Activated T-helper 1 cell treated with anti-CD3 and anti-CD28 coated beads, Interleukin-12 subunit alpha, Interleukin-12 subunit beta, Interleukin-2, Interleukin-4 antibody, amounts not matched to agents 30 ng/mL and 10 ng/mL and 1 ng/mL, durations not matched to agents 14 hours and 24 hours and 36 hours (primary cell): ENCODE data around the gene GLYR1. TPM values are rescaled to one million over a fixed set of nuclear protein-coding genes. Genes with fewer than 3 reads are reported as not detected.

Source experiments
- DNase-seq: peaks from one replicate; pipeline ENCODE4 v3.0.0; 2021; ENCODE audit warnings: low spot score
- H3K27ac Mint-ChIP-seq: one replicate; pipeline ENCODE4 v1.8.0; 2021; ENCODE audit warnings: mild to moderate bottlenecking, mixed read lengths
- H3K27me3 Mint-ChIP-seq: one replicate; pipeline ENCODE4 v1.8.0; 2022; ENCODE audit warnings: mild to moderate bottlenecking, moderate library complexity, mixed read lengths; ENCODE audit not compliant: insufficient read depth
- H3K36me3 Mint-ChIP-seq: one replicate; pipeline ENCODE4 v1.8.0; 2021; ENCODE audit warnings: low read depth, mixed read lengths
- H3K4me1 Mint-ChIP-seq: one replicate; pipeline ENCODE4 v1.8.0; 2021; ENCODE audit warnings: low read depth, mixed read lengths
- H3K4me3 Mint-ChIP-seq: one replicate; pipeline ENCODE4 v1.8.0; 2021; ENCODE audit warnings: mild to moderate bottlenecking, moderate library complexity, mixed read lengths
- H3K9me3 Mint-ChIP-seq: one replicate; pipeline ENCODE4 v1.8.0; 2021; ENCODE audit warnings: mixed read lengths
- intact Hi-C: fragments of 100-400 bp; cut with micrococcal nuclease; formaldehyde crosslinking; loops from one replicate; pipeline ENCODE4 v1.15.1; 2024
- total RNA-seq: library from RNA; stranded (reverse); gene quantifications from 2 replicates; pipeline ENCODE4 v1.2.3, GENCODE V29; 2022

GLYR1 gene
- total RNA-seq, 1 donor from 2014 or later, result 120 TPM

DNA sequence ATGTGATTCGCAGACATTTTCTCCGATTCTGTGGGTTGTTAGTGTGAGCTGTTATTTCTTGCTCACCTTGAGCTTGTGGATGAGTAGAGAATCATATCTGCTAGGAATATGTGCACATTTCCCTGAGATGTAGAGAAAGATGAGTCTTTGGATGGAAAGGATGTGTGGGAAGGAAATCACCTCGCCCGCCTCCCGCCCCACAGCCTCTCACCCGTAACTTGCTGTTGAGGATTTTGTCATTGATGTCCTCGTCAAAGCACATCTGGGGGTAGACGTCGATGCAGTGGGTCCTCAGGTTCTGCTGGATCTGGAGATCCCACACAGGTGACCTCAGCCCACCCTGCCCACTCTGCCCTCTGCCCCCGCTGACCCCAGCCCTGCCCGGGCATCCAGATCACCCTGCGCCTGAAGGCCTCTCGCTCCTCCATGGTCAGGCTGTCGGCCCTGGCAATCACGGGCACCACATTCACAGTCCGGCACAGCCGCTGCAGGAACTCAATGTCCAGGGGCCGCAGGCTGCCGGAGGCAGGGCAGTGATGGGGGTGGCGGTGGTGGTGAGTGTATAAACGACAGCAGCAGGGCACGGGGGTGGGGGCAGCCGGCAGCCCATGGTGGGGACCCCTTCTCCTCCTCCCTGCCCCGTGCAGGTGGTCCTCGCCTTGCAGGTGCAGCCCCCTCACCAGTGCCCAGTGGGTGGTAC lies 63.7 kb downstream of the GLYR1 start:
- DNase-seq, result no peak
- H3K4me3 Mint-ChIP-seq, result no peak overlapping the region
- H3K9me3 Mint-ChIP-seq, result no peaks in the 10 kb centered on the region
- intact Hi-C loops, result no loop called here
- no peaks in the 10 kb centered on the region for H3K36me3 Mint-ChIP-seq
- no peaks in the 10 kb centered on the region for H3K4me1 Mint-ChIP-seq
- no peak overlapping the region for H3K27ac Mint-ChIP-seq
- peaks cover 2% of the 10 kb centered on the region for H3K27me3 Mint-ChIP-seq

DNA sequence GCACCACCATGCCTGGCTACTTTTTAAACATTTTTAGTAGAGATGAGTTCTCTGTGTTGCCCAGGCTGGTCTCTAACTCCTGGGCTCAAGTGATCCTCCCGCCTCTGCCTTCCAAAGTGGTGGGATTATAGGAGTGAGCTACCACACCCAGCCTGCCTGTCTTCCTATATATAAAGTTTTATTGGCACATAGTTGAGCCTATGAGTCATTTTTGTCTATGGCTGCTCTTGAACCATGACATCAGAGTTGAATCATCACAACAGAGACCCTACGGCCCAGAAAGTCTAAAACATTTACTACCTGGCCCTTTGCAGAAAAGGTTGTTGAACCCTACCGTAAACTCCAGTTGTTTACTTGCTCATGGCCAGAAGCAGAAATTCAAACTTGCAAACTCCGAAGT lies 66.9 kb downstream of the GLYR1 start:
- H3K4me1 Mint-ChIP-seq, result no peaks in the 10 kb centered on the region
- intact Hi-C loops, result no loop called here
- no peaks in the 10 kb centered on the region for H3K9me3 Mint-ChIP-seq
- H3K4me3 Mint-ChIP-seq, result no peak overlapping the region
- H3K27ac Mint-ChIP-seq, result no peak overlapping the region
- no peaks in the 10 kb centered on the region for H3K36me3 Mint-ChIP-seq
- no peaks in the 10 kb centered on the region for H3K27me3 Mint-ChIP-seq
- no peak for DNase-seq

DNA sequence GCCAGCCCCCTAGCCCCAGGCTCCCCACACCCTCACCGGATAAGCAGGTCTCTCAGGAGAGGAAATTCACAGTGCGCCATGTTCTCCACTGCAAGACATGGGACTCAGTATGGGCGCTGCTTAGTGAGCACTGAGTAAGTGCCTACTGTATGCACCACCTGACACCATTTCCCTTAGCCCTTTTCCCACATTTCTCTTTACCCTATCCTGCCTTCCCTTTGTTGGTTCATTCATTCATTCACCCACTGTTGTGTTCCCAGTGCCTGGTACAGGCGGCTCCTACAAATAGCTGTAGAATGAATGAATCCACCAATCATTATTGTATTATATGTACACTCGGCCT lies 69.1 kb downstream of the GLYR1 start:
- Mint-ChIP-seq H3K27me3 (no peaks in the 10 kb centered on the region), H3K4me3 (no peak overlapping the region), H3K27ac (no peak overlapping the region), H3K9me3 (no peaks in the 10 kb centered on the region), H3K36me3 (no peaks in the 10 kb centered on the region), H3K4me1 (no peaks in the 10 kb centered on the region)
- DNase-seq, result no peak
- intact Hi-C loops, result no loop called here

- H3K27ac Mint-ChIP-seq, result no peak overlapping the region
- H3K4me1 Mint-ChIP-seq, result no peaks in the 10 kb centered on the region
- H3K4me3 Mint-ChIP-seq, result no peak overlapping the region
- intact Hi-C loops, result no loop called here
- no peaks in the 10 kb centered on the region for H3K9me3 Mint-ChIP-seq
- H3K27me3 Mint-ChIP-seq, result no peaks in the 10 kb centered on the region
- no peak for DNase-seq
- no peaks in the 10 kb centered on the region for H3K36me3 Mint-ChIP-seq
Observed at GRCh38 chr16:4777339-4778049, 69.6 kb downstream of the GLYR1 start.

DNA sequence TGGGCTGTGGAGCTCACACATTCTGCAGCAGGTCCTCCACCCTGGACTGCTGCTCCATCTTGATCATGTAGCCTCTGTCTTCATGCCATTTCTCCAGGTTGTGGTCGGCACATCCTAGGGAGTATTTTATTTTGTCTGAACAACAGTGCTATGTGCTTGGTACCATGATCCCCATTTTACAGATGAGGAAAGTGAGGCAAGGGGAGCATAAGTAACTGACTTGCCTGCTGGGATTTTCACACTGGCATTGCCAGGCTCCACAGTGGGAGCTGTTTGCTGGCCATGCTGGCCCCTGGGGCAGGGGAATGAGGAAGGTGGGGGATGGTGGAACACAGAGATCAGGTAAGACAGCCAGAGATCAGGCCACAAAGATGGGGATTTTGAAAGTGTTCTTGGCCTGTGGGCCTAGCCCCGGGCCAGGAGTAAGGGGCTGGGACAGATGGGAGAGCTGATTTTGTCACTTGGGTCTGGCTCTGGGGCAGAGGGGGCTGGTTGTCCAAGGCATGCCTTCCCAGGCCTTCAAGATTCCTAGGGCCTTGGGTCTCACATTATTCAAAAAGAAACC lies 70.9 kb downstream of the GLYR1 start:
- Mint-ChIP-seq H3K4me3 (no peak overlapping the region), H3K4me1 (no peaks in the 10 kb centered on the region), H3K27me3 (no peaks in the 10 kb centered on the region), H3K9me3 (no peaks in the 10 kb centered on the region), H3K27ac (no peak overlapping the region), H3K36me3 (no peaks in the 10 kb centered on the region)
- no peak for DNase-seq
- intact Hi-C loops, result no loop called here

DNA sequence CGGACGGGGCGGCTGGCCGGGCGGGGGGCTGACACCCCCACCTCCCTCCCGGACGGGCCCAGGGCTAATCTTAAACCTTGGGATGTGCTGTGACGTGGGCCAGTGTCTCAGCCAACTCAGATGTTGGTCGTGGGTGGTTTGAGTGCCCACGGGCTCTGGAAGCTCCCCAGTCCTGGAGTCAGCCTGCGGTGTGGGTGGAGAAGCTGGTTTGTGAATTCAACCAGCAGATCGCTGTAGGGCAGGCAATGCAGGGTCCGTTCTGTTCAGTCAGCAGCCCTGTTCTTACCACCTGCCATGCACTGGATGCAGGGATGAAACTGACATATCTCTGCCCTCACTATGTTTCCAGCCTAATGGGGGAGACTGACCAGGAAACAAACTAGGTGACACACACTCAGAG lies 72.1 kb downstream of the GLYR1 start:
- H3K27me3 Mint-ChIP-seq, result no peaks in the 10 kb centered on the region
- H3K4me3 Mint-ChIP-seq, result no peak overlapping the region
- intact Hi-C loops, result no loop called here
- H3K9me3 Mint-ChIP-seq, result no peaks in the 10 kb centered on the region
- DNase-seq, result no peak
- no peaks in the 10 kb centered on the region for H3K4me1 Mint-ChIP-seq
- H3K36me3 Mint-ChIP-seq, result no peaks in the 10 kb centered on the region
- no peak overlapping the region for H3K27ac Mint-ChIP-seq

GRCh38 chr16:4772351-4772750 lies 74.7 kb downstream of the GLYR1 start:
- Mint-ChIP-seq H3K4me1 (peaks cover 11% of the 10 kb centered on the region), H3K9me3 (no peaks in the 10 kb centered on the region), H3K36me3 (no peaks in the 10 kb centered on the region), H3K27me3 (no peaks in the 10 kb centered on the region), H3K4me3 (no peak overlapping the region), H3K27ac (no peak overlapping the region)
- intact Hi-C loops, result no loop called here
- no peak for DNase-seq

- Mint-ChIP-seq H3K36me3 (no peaks in the 10 kb centered on the region), H3K4me1 (peaks cover 11% of the 10 kb centered on the region), H3K27ac (no peak overlapping the region), H3K4me3 (no peak overlapping the region), H3K27me3 (no peaks in the 10 kb centered on the region), H3K9me3 (no peaks in the 10 kb centered on the region)
- DNase-seq, result no peak
- intact Hi-C loops, result no loop called here
Observed at GRCh38 chr16:4771646-4772045, 75.4 kb downstream of the GLYR1 start.

GRCh38 chr16:4769306-4769638 lies 77.8 kb downstream of the GLYR1 start:
- no peak for DNase-seq
- intact Hi-C loops, result loop anchor here (2.0 to 5.0 kb wide), 2 partner anchors 76 to 303 kb away; partner anchors contain the start of genes ALG1 and NUDT16L1
- Mint-ChIP-seq H3K9me3 (no peaks in the 10 kb centered on the region), H3K36me3 (no peaks in the 10 kb centered on the region), H3K27ac (peak overlapping the region; percentile 19), H3K4me1 (peaks cover 20% of the 10 kb centered on the region), H3K4me3 (peak overlapping the region; percentile 95), H3K27me3 (no peaks in the 10 kb centered on the region)

DNA sequence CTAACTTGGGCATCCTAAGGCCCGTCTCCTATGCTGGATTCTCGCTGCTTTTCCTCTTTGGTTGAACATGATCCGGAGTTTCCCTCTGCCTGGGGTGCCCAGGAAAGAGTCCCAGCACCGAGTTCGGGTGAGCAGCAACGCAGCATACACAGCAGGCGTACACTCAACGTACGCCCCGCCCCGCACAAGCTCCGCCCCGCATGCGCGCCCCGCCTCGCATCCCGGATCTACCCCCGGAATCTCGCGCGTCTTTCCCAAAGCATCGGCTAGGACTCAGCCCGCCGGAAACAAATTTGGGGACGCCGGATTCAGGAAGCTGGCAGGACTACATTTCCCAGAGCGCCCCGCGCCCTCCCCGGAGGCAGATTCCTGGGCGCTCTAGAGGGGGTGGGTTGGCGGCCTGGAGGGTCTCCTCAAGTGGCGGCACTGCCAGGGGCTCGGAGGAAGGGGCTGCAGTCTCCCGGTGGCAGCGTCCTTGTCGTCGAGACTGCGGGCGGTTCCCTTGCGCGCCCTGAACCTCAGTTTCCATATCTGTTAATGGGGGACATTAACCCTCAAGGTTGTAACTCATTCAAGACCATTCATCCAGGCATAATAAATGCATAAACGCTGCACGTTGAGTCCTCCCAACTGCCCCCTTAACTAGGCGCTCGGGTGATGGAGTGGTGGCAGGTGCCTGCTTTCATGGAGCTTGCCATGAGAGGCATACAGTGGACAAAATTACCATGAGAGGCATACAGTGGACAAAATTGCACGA lies 78.4 kb downstream of the GLYR1 start:
- intact Hi-C loops, result loop anchor here (1.0 to 5.0 kb wide), 5 partner anchors 34 to 304 kb away; partner anchors contain the start of genes ALG1, GLYR1, NUDT16L1 and ROGDI

DNA sequence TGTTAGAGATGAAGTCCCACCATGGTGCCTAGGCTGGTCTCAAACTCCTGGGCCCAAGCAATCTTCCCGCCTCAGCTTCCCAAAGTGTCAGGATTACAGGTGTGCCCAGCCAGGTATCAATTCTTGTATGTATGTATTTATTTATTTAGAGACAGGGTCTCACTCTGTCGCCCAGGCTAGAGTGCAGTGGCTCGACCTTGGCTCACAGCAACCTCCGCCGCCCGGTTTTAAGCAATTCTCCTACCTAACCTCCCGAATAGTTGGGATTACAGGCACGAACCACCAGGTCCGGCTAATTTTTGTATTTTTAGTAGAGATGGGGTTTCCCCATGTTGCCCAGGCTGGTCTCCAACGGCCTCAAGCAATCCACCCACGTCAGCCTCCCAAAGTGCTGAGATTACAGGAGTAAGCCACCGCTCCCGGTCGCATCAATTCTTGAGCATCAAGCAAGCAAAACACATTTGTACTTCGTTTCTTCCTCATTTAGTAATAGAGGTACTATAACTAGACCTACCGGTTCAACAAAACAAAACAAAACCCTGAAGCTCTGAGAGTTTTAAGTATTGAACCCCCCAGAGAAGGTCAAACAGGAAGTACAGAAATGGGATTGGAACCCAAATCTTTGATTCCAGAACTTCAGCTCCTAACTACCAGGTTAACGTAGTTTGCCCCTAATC lies 79.1 kb downstream of the GLYR1 start:
- peak overlapping the region; percentile 87 for H3K27ac Mint-ChIP-seq
- peaks cover 20% of the 10 kb centered on the region for H3K4me1 Mint-ChIP-seq
- intact Hi-C loops, result loop anchor here (1.0 to 5.0 kb wide), 10 partner anchors 34 to 343 kb away; partner anchors contain the start of genes ALG1, ANKS3, DNAAF8 and DNAJA3
- no peaks in the 10 kb centered on the region for H3K9me3 Mint-ChIP-seq
- no peaks in the 10 kb centered on the region for H3K36me3 Mint-ChIP-seq
- no peak for DNase-seq
- H3K27me3 Mint-ChIP-seq, result no peaks in the 10 kb centered on the region
- peak overlapping the region; percentile 95 for H3K4me3 Mint-ChIP-seq

More for the DNA sequence above, 78.4 kb downstream of the GLYR1 start:
- no peaks in the 10 kb centered on the region for H3K9me3 Mint-ChIP-seq
- H3K4me3 Mint-ChIP-seq, result peak overlapping the region; percentile 95
- H3K4me1 Mint-ChIP-seq, result peaks cover 20% of the 10 kb centered on the region
- peak overlapping the region; percentile 87 for H3K27ac Mint-ChIP-seq
- DNase-seq, result peak; percentile 85
- H3K36me3 Mint-ChIP-seq, result no peaks in the 10 kb centered on the region
- H3K27me3 Mint-ChIP-seq, result no peaks in the 10 kb centered on the region

- DNase-seq, result peak; percentile 96
- Mint-ChIP-seq H3K36me3 (no peaks in the 10 kb centered on the region), H3K4me3 (peak within 1 kb of the TSS; percentile 95), H3K4me1 (peaks cover 20% of the 10 kb centered on the region), H3K9me3 (no peaks in the 10 kb centered on the region), H3K27ac (peak within 1 kb of the TSS; percentile 87), H3K27me3 (no peaks in the 10 kb centered on the region)
- intact Hi-C loops, result loop anchor here (1.0 to 5.0 kb wide), 6 partner anchors 33 to 342 kb away; partner anchors contain the start of genes ALG1, ANKS3, DNAAF8 and DNAJA3
Observed at GRCh38 chr16:4766875-4767628, 80.0 kb downstream of the GLYR1 start, which contains the start of gene ZNF500. Gene ZNF500, minus strand, starts transcription at chr16:4767162. Its CDS starts 1,184 bp downstream, at chr16:4765978.
